G401 (cell line): ENCODE results near the gene STARD7. TPM values are rescaled to one million over a fixed set of nuclear protein-coding genes. Genes with fewer than 3 reads are reported as not detected.
"Not testable (repeated sequence)": the region's sequence is repeated elsewhere in the genome, so short reads cannot be mapped to it uniquely, and the experiment has no call there.

Experiments used
- DNase-seq: peaks from one replicate; pipeline ENCODE4 v3.0.0-alpha.2; 2015; ENCODE audit warnings: low spot score
- in situ Hi-C: cut with HindIII; loops from 2 replicates; pipeline ENCODE4 v1.10.0; 2016; ENCODE audit warnings: low sequenced_read_pairs, mixed read lengths
- total RNA-seq: library from RNA; depleted of rRNA; stranded (reverse); fragments of >200 nt; shearing (Covaris generic); gene quantifications from 2 replicates; pipeline ENCODE4 v1.2.3, GENCODE V29; 2014

STARD7 gene
- total RNA-seq, 1 experiment from 2014 or later: 144 TPM

GRCh38 chr2:96174251-96175144, 34.1 kb downstream of the STARD7 start:
- peak; percentile 65 for DNase-seq
- in situ Hi-C loops: no loop called here

GRCh38 chr2:96171831-96172230, 36.8 kb downstream of the STARD7 start:
- in situ Hi-C loops: no loop called here
- no peak for DNase-seq

GRCh38 chr2:96170626-96171025, 38.0 kb downstream of the STARD7 start:
- in situ Hi-C loops: no loop called here
- no peak for DNase-seq

GRCh38 chr2:96169868-96170507, 38.6 kb downstream of the STARD7 start:
- no peak for DNase-seq
- in situ Hi-C loops: no loop called here

GRCh38 chr2:96167407-96168013, 41.1 kb downstream of the STARD7 start:
- no peak for DNase-seq
- in situ Hi-C loops: no loop called here

- in situ Hi-C loops: no loop called here
- DNase-seq: no peak
These were observed 44.0 kb downstream of the STARD7 start for GRCh38 chr2:96164459-96165184.

GRCh38 chr2:96163768-96164429, 44.7 kb downstream of the STARD7 start:
- in situ Hi-C loops: no loop called here
- DNase-seq: no peak

GRCh38 chr2:96163415-96163767, 45.2 kb downstream of the STARD7 start:
- DNase-seq: no peak
- in situ Hi-C loops: no loop called here

- in situ Hi-C loops: no loop called here
- DNase-seq: no peak
These were observed 46.7 kb downstream of the STARD7 start for GRCh38 chr2:96161898-96162297.

- DNase-seq, in situ Hi-C loops: not testable (repeated sequence)
These were observed 48.3 kb downstream of the STARD7 start for GRCh38 chr2:96160366-96160765.

- in situ Hi-C loops: no loop called here
- no peak for DNase-seq
These were observed 49.4 kb downstream of the STARD7 start for GRCh38 chr2:96159084-96159830.

GRCh38 chr2:96158554-96158940, 50.1 kb downstream of the STARD7 start:
- DNase-seq: no peak

GRCh38 chr2:96157649-96158553, 50.7 kb downstream of the STARD7 start:
- no peak for DNase-seq
- in situ Hi-C loops: no loop called here

More at GRCh38 chr2:96158554-96158940, 50.1 kb downstream of the STARD7 start:
- in situ Hi-C loops: no loop called here

GRCh38 chr2:96156926-96157648, 51.5 kb downstream of the STARD7 start:
- in situ Hi-C loops: no loop called here

GRCh38 chr2:96156011-96156820, 52.4 kb downstream of the STARD7 start:
- in situ Hi-C loops: no loop called here

More at GRCh38 chr2:96156926-96157648, 51.5 kb downstream of the STARD7 start:
- no peak for DNase-seq

More at GRCh38 chr2:96156011-96156820, 52.4 kb downstream of the STARD7 start:
- no peak for DNase-seq
